ENCODE data around the gene CLTCL1. TPM values are rescaled to one million over a fixed set of nuclear protein-coding genes. Genes with fewer than 3 reads are reported as not detected.
"Not testable (repeated sequence)": the region's sequence is repeated elsewhere in the genome, so short reads cannot be mapped to it uniquely, and the experiment has no call there.

CLTCL1 gene
- total and polyA plus RNA-seq, 12 donors: 13.0 to 62.8 (median 21.8) TPM

DNA sequence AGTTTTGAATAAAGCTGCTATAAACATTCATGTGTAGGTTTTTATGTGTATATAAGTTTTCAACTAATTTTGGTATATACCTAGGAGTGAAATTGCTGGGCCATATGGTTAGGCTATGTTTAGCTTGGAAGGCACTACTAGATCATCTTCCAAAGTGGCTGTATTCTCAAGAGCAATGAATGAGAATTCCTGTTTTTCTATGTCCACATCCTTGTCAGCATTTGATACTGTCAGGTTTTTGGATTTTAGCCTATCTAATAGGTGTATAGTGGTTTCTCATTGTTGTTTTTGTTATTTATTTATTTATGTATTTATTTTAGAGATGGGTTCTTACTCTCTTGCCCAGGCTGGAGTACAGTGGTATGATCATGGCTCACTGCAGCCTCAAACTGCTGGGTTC is 26.3 kb upstream of the CLTCL1 start:
- Histone ChIP-seq H3K4me3 (no peak overlapping the region), H3K27ac (no peak overlapping the region), H3K9me3 (replicated peaks in 1 of 3) (peaks cover 0 to 8% (median 0%) of the 10 kb centered on the region in 3 donors), H3K36me3 (replicated peaks in 1 of 2) (no peaks in the 10 kb centered on the region), H3K4me1 (replicated peaks in 1 of 2) (no peaks in the 10 kb centered on the region), H3K27me3 (no peaks in the 10 kb centered on the region)
- intact Hi-C loops (cut with DNase I): no loop called here
- DNase-seq: no peak
- TF ChIP-seq, protein P1, sequence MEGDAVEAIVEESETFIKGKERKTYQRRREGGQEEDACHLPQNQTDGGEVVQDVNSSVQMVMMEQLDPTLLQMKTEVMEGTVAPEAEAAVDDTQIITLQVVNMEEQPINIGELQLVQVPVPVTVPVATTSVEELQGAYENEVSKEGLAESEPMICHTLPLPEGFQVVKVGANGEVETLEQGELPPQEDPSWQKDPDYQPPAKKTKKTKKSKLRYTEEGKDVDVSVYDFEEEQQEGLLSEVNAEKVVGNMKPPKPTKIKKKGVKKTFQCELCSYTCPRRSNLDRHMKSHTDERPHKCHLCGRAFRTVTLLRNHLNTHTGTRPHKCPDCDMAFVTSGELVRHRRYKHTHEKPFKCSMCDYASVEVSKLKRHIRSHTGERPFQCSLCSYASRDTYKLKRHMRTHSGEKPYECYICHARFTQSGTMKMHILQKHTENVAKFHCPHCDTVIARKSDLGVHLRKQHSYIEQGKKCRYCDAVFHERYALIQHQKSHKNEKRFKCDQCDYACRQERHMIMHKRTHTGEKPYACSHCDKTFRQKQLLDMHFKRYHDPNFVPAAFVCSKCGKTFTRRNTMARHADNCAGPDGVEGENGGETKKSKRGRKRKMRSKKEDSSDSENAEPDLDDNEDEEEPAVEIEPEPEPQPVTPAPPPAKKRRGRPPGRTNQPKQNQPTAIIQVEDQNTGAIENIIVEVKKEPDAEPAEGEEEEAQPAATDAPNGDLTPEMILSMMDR (IDR thresholded peaks at IDR 0.05): no peak
- TF ChIP-seq POLR2A (IDR thresholded peaks at IDR 0.05): no peak

DNA sequence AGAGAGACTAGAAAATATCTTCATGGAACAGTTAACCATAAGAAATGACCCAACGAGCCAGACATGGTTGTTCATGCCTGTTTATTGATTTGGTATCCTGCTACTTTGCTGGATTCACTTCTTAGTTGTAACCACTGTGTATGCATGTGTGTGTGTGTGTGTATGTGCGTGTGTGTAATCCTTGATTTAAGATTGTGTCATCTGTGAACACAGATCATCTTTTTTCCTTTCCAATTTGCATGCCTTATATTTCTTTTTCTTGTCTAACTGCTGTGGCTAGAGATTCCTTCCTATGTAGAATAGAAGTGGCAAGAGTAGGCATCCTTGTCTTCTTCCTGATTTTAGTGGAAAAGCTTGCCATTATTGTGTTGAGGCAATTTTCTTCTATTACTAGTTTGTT is 16.4 kb upstream of the CLTCL1 start:
- Histone ChIP-seq H3K36me3 (replicated peaks in 1 of 2) (no peaks in the 10 kb centered on the region), H3K9me3 (replicated peaks in 1 of 3) (no peaks in the 10 kb centered on the region), H3K27ac (no peak overlapping the region), H3K4me1 (replicated peaks in 1 of 2) (no peaks in the 10 kb centered on the region), H3K27me3 (no peaks in the 10 kb centered on the region), H3K4me3 (no peak overlapping the region)
- intact Hi-C loops (cut with DNase I): loop anchor here in 1 of 2 donors (10.0 kb wide), 1 partner anchor 47 kb away; no protein-coding TSS in a partner anchor
- TF ChIP-seq POLR2A (IDR thresholded peaks at IDR 0.05): no peak
- TF ChIP-seq, protein P1 (IDR thresholded peaks at IDR 0.05): no peak
- DNase-seq: no peak
- WGBS, 4 donors: 72 to 87% (median 76%) methylated on average over 2 of the region's 2 CpGs

DNA sequence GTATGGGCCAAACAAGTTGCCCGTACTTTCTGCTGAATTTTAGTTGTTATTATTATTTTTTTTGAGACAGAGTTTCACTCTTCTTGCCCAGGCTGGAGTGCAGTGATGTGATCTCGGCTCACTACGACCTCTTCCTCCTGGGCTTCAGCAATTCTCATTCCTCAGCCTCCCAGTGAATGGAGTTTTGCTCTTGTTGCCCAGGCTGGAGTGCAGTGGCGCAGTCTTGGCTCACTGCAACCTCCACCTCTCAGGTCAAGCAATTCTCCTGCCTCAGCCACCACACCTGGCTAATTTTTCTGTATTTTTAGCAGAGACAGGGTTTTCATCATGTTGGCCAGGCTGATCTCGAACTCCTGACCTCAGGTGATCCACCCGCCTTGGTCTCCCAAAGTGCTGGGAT is 15.0 kb upstream of the CLTCL1 start:
- not testable (repeated sequence) for H3K27ac ChIP-seq; H3K4me1 ChIP-seq (replicated peaks in 1 of 2); H3K9me3 ChIP-seq (replicated peaks in 1 of 3); H3K27me3 ChIP-seq; H3K4me3 ChIP-seq; H3K36me3 ChIP-seq (replicated peaks in 1 of 2); DNase-seq
- intact Hi-C loops (cut with DNase I): loop anchor here in 1 of 2 donors (10.0 kb wide), 1 partner anchor 48 kb away; no protein-coding TSS in a partner anchor
- 90 to 97% (median 95%) methylated on average over 6 of the region's 6 CpGs for WGBS, 4 donors

DNA sequence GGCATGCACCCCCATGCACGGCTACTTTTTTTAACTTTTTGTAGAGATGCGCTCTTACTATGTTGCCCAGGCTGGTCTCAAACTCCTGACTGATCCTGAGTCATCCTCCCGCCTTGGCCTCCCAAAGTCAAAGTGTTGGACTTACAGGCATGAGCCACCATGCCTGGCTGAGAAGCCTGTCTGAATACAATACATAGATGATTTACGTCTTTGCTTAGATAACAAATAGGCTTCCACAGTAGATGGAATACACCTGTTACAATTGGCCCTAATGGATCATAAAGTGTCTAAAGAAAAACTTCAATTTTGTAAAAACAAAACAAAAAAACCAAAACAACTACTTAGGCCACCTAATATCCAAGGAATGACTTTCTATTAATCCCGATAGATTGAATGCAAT is 13.0 kb upstream of the CLTCL1 start:
- H3K27me3 ChIP-seq: no peaks in the 10 kb centered on the region
- 93 to 99% (median 97%) methylated on average over 5 of the region's 5 CpGs for WGBS, 4 donors
- no peaks in the 10 kb centered on the region for H3K36me3 ChIP-seq (replicated peaks in 1 of 2)
- H3K9me3 ChIP-seq (replicated peaks in 1 of 3): no peaks in the 10 kb centered on the region
- intact Hi-C loops (cut with DNase I): loop anchor here (5.0 to 10.0 kb wide), 2 partner anchors 50 to 323 kb away; no protein-coding TSS in a partner anchor
- H3K4me3 ChIP-seq: no peak overlapping the region
- no peak overlapping the region for H3K27ac ChIP-seq
- no peak for DNase-seq
- TF ChIP-seq POLR2A (IDR thresholded peaks at IDR 0.05): no peak
- TF ChIP-seq, protein P1 (IDR thresholded peaks at IDR 0.05): no peak
- H3K4me1 ChIP-seq (replicated peaks in 1 of 2): no peaks in the 10 kb centered on the region

DNA sequence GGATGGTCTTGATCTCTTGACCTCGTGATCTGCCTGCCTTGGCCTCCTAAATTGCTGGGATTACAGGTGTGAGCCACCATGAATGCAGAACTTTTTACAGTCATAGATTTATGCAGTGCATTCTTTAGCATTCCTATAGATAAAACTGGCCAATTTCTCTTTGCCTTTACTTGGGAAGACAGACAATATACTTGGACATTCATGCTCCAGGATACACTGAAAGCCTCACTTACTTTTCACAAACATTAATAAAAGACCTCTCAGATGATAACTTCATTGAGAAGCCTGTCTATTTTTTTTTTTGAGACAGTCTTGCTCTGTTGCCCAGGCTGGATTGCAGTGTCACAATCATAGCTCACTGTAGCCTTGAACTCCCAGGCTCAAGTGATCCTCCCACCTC is 12.3 kb upstream of the CLTCL1 start:
- H3K27ac ChIP-seq: no peak overlapping the region
- no peaks in the 10 kb centered on the region for H3K36me3 ChIP-seq (replicated peaks in 1 of 2)
- TF ChIP-seq, protein P1 (IDR thresholded peaks at IDR 0.05): no peak
- TF ChIP-seq POLR2A (IDR thresholded peaks at IDR 0.05): no peak
- DNase-seq: no peak
- no peaks in the 10 kb centered on the region for H3K4me1 ChIP-seq (replicated peaks in 1 of 2)
- no peaks in the 10 kb centered on the region for H3K27me3 ChIP-seq
- intact Hi-C loops (cut with DNase I): loop anchor here (5.0 to 10.0 kb wide), 2 partner anchors 51 to 324 kb away; no protein-coding TSS in a partner anchor
- no peak overlapping the region for H3K4me3 ChIP-seq
- WGBS, 4 donors: 57 to 70% (median 66%) methylated on average over 1 of the region's 1 CpG
- no peaks in the 10 kb centered on the region for H3K9me3 ChIP-seq (replicated peaks in 1 of 3)
